Prostate gland (tissue), 2 donors: ENCODE results near the gene OR2A7.

Experiments
- CTCF ChIP-seq, 4 experiments: fragments of 200-600 bp in 2 of 4; fragments of 450-650 bp in 2 of 4; sonication (generic) in 2 of 4; IDR thresholded peaks; 1 replicate in 3 of 4; 2 replicates in 1 of 4; pipeline ENCODE4 v1.5.1; 2016 to 2019; ENCODE audit warnings: antibody characterized with exemption in 4 of 4, mild to moderate bottlenecking in 2 of 4, moderate library complexity in 2 of 4
- POLR2A ChIP-seq: fragments of 450-650 bp; IDR thresholded peaks from one replicate; pipeline ENCODE4 v1.6.1; 2016; ENCODE audit warnings: antibody characterized with exemption, mild to moderate bottlenecking
- POLR2AphosphoS5 ChIP-seq: sonication (generic); formaldehyde crosslinking; IDR thresholded peaks from one replicate; pipeline ENCODE4 v1.6.1; 2017; ENCODE audit warnings: antibody characterized with exemption

- TF ChIP-seq CTCF (IDR thresholded peaks at IDR 0.05): no peak
- no peak for TF ChIP-seq POLR2A
- no peak for TF ChIP-seq POLR2AphosphoS5
Measured at GRCh38 chr7:144256112-144256511, 8.5 kb downstream of the OR2A7 start.
